Stimulated activated CD8-positive, alpha-beta memory T cell treated with anti-CD3 and anti-CD28 coated beads, Interleukin-12 subunit alpha, Interleukin-12 subunit beta, amount 100 ng/mL, for 1 hour (primary cell): ENCODE results near the gene MALT1.
"Not testable (repeated sequence)": the region's sequence is repeated elsewhere in the genome, so short reads cannot be mapped to it uniquely, and the experiment has no call there.

Source experiments
- DNase-seq: peaks from one replicate; pipeline ENCODE4 v3.0.0-alpha.2; 2020; ENCODE audit warnings: low read depth

The MALT1 gene

DNA sequence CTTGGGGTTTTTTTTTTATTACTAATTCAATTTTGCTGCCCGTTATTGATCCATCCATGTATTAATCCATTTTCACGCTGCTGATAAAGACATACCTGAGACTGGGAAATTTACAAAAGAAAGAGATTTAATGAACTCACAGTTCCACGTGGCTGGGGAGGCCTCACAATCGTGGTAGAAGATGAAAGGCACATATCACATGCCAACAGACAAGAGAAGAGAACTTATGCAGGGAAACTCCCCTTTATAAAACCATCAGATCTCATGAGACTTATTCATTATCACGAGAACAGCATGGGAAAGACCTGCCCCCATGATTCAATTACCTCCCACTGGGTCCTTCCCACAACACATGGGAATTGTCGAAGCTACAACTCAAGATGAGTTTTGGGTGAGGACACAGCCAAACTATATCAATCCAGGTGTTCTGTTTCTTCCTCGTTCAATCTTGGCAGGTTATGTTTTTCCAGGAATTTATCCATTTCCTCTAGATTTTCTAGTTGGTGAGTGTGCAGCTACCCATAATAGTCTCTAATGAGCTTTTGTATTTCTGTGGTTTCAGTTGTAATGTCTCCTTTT is 18.0 kb upstream of the MALT1 start:
- DNase-seq, result not testable (repeated sequence)

DNA sequence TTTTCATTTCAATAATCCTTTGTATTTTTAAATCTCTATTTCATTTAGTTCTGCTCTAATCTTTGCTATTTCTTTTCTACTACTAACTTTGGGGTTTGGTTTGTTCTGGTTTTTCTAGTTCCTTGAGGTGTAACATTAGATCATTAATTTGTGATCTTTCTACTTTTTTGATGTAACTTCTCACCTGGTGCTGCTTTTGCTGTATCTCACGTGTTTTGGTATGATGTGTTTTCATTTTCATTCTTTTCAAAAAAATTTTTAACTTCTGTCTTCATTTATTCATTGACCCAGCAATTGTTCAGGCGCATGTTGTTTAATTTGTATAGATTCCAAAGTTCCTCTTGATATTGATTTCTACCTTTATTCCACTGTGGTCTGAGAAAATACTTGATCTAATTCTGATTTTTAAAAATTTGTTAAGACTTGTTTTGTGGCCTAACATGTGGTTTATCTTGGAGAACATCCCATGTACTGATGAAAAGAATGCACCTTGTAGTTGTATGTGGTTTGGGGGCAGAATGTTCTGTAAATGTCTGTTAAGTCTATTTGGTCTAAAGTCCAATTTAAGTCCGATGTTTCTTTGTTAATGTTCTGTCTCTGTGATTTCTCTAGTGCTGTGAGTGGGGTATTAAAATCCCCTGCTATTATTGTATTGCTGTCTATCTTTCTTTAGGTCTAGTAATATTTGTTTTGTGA is 17.3 kb upstream of the MALT1 start:
- DNase-seq, result no peak

DNA sequence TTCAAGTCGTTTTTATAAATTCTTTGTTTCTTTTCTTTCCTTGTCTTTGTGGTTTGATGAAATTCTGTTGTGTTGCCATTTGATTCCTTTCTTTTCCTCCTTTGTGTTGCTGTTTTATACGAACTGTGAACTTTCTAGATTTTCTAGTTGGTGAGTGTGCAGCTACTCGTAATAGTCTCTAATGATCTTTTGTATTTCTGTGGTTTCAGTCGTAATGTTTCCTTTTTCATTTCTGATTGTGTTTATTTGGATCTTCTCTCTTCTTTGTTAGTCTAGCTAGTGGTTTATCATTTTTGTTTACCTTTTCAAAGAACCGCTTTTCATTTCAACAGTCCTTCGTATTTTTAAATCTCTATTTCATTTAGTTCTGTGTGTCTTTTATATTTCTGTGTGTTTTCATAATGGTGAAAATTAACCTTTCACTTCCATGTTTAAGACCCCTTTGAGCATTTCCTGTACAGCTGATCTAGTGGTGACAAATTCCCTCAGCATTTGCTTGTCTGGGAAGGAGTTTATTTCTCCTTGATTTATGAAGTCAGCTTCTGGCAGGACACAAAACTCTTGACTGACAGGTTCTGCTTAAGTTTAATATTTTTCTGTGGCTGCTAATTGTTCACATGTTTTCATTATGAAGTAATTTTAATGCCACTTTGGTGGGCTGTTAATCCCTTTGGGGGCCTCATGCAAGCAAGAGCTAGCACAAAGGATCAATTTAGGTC is 16.2 kb upstream of the MALT1 start:
- DNase-seq, result no peak

DNA sequence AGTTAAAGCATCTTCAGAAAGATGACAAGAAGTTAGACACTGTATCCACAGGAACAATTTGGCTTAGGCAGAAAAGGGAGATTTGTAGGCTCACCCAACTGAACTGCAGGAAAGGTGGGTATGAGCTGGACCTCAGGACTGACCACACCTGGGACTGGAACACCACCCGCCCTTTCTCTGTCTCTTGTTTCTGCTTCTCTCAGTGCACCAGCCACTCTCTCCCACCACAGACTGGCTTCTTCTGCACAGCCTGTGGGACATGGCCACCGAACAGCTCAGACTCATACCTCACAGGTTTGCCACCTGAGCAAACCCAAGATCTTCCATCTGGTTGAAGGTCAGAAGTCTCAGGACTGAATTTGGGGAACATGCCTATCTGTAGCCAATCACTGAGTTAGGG is 14.2 kb upstream of the MALT1 start:
- DNase-seq, result no peak

DNA sequence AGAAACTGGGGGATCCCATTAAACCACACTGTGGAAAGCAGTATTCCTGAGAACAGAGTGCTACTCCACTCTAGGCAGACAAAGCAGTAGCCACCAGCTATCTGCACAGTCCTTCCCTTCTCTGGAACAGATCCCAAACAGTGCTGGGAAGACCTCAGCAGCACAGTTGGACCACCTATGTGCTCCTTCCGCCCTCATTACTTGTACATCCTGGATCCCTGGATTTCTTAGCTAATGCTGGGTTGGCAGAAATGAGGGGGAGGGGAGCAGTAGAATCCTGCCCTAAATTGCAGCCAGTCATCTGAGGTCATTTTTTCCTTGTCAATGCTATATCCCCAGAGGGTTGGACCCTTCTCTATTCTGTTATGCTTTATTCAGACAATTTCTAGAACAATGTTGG is 13.8 kb upstream of the MALT1 start:
- DNase-seq, result no peak

DNA sequence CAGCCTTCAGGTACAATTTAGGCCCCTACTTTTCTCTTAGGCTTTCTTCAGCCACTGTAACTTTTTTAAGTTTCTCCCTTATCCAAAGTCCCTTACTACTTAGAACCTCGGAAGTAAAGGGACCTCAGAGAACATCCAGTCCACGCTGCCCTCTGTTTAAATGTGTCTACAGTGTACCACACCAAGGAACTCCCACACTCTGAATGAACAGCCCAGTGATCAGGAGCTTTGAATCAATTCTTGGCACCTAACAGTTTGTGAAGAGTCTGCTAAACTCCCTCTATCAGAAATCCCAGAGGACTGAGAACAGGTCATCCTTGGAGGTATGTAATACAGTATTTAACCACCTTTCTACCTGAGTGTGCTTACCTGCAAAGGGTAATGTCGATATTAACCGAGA is 11.6 kb upstream of the MALT1 start:
- DNase-seq, result no peak

DNA sequence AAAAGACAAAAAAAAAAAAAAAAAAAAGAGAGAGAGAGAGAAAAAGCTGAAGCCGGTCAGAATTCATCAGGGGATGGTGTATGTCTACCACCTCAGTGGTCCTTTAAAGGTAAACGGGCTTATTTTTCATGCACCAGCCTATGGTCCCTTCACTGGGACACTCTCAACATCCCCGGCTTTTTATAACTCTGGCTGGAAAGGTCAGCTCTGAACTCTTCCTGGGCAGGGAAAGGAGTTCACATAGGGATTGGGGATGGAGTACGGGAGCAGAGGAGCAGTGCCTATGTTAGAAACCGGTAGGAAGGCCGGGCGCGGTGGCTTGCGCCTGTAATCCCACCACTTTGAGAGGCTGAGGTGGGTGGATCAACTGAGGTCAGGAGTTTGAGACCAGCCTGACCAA is 10.3 kb upstream of the MALT1 start:
- DNase-seq, result no peak

DNA sequence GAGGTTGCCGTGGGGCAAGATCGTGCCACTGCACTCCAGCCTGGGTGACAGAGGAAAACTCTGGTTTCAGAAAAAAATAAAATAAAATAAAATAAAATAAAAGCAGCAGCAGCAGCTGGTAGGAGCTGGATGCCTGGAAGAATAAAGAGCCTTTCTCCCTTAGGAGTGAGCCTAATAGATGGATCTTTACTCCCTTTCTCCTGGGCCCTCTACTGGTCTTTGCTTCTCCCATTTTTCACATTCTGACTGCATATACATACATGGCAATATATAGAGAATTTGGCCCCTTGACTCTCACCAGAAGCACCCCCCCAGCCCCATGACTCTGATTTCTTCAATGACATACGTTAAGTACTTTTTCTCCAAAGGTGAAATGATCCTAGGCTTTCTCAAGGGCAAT is 9.8 kb upstream of the MALT1 start:
- DNase-seq, result no peak

DNA sequence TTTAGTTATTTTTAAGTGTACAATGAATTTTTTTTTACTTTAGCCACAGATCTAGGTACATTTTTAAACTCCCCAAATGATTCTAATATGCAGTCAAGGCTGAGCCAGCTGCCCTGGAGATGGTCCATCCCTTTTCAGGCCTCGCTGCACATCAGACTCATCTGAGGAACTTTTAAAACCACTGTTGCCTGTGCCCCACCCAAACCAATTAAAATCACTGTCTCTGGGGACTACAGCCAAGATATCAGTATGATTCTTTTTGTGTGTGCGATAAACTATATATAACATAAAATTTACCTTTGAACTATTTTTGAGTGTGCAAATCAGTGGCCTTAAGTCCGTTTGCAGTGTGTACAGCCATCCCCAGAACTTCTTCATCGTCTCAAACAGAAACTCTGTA is 9.1 kb upstream of the MALT1 start:
- no peak for DNase-seq

DNA sequence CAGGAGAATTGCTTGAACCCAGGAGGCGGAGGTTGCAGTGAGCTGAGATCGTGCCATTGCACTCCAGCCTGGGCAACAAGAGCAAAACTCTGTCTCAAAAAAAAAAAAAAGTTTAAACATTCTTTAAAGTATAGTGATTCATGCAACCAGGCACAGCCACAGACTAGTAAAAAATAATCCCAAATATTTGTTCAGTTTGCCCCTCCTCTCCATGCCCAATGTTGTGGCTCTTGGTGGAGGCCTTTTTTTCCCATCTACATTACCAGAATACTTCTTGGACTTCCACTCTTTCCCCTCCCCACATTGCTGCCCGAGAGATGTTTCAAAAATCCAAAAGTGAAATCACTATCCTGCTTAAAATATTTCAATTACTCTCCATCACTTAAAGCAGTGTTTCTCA is 5.1 kb upstream of the MALT1 start:
- DNase-seq, result no peak

DNA sequence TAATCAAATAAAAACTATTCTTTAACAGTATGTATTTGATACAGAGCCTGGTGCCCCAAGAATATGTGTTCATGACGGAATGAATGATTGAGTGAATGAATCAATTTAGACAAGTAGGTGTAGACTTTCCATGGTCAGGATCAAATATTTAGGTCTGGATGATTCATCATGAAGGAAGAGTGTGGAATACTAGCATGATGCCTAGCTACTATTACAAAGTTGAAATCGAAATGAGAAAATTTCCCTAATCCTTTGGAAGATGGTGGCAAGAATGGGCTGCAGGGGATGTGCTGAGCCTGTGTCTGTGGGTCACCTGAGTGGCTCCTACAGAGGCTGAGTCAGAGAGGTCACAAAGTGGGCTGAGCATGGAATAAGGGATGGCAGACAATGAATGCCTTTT is 3.1 kb upstream of the MALT1 start:
- DNase-seq, result no peak

DNA sequence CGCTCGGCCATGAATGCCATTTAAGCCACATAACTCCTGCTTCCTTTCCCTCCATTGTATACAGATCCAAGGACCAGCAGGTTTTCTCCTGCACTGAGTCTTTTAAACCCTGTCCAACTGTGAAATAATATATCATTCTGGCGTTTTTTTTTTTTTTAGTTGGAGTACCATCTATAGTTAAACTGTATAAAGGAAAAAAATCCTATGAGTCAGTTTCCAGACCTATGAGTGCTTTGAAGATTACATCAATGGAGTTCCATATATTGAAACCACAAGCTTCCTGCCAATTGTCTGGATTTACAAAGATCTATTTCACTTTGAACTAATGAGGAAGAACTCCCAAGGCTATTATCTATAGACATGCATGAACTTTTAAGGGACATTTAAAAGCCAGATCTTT is 2.4 kb upstream of the MALT1 start:
- DNase-seq, result no peak

DNA sequence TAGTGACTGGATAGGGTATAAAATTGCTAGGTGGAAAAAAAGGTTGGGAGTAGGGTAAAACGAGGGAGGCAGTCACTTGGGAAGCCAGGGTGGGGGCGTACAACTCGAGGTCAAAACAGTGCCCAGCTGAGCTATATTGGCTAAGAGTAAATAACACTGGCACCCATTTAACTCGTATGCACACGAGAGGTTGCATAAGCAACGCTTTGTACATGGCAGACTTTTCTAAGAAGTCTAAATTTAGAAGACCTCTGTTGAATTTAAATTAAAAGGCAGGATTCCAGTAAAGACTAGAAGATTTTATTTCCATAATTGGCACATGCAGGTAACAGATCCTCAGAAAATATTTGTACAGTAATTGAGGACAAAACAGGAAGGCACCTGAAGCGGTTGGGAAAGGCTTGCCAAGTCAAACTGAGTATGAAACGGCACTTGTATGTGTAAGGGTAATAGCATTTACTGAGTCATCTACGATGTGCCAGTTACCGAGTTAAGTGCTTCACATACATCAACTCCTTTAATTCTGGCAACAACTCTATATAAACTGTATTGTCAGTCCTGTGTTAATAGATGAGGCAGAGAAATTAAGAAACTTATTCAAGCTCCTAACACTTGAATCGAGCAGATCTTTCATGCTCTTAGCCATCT is 1.4 kb upstream of the MALT1 start:
- no peak for DNase-seq

DNA sequence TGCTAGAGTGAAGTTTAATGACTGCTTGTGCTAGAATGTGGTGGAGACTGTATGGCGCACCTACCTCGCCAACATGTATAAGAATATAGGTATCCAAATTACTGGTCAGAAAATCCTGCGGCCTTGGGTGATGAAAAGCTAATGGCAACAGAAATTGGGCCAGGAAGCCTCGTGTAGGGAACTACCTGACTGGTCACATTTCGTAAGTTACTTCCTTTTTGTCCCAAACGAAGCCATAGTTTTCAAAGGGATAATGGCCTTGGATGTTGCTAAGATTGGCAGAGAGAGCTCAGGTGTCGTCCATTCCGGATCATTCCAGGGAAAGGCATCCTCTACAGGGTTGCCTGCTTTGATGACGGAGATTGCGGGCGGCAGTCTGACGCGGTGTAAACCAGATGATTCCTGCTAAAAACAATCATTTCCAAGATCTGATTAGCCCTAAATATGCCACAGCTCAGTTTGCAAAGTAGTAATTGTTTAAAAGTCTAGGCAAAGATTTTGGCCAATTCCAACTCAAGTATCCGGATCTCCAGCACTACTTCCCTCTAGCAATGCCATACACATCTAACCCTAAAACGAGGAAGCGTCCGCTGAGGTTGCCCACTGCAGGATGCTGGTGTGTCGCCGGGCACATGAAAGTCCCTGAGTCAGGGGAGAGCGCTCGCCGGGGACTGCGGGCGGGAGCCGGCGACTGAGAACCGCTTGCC is 708 bp upstream of the MALT1 start:
- no peak for DNase-seq

DNA sequence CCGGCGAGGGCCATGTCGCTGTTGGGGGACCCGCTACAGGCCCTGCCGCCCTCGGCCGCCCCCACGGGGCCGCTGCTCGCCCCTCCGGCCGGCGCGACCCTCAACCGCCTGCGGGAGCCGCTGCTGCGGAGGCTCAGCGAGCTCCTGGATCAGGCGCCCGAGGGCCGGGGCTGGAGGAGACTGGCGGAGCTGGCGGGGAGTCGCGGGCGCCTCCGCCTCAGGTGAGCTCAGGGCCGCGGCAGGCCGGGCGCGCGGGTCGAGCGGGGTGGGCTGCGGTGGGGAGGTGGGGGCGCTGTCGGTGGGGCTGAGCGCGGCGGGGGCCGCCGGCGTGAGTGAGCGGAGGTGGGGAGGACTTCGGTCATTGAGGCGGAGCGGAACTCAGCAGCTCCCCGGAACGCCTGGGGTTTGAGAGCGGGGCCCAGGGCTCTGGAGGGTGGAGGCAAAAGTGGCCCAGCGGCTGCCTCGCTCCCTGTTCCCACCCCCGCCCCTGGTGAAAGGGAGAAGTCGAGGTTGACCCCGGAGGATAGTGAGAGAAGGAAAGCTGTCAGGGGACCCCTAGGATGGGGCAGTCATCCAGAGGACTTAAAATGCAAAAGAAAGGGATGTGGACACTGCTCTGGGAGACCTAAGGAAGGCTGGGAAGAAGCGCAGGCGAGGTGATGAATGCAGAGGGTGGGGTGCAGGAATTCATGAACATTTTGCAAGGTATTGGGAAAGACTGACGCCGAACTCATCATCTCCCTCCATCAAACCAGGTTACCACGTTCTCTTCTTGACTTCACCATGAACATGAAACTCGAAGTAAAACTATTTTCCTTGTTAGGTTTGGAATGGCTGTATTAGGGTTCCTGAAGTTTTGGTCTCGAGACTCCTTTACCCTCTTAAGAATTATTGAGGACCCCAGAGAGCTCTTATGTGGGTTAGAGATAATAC is 633 bp downstream of the MALT1 start:
- peak; percentile 28 for DNase-seq

DNA sequence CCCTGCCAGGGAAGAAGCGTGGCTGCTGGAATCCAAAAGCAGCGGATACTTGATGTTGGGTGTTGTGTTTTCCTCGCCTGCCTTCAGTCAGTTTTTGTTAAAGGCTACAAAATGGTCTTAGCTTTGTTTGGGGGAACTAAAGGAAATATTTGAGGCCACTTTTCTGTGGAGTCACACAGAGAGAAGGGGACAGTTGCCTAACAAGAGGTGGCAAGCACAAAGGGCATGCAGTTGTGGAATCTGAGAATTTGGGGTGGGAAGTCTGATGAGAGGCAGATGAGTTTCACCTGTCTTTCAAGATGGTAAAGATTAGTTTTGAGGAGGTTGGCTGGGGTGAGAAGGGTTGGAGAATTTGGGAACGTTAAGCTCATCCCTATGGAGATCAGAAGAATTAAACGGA is 2.9 kb downstream of the MALT1 start:
- no peak for DNase-seq

DNA sequence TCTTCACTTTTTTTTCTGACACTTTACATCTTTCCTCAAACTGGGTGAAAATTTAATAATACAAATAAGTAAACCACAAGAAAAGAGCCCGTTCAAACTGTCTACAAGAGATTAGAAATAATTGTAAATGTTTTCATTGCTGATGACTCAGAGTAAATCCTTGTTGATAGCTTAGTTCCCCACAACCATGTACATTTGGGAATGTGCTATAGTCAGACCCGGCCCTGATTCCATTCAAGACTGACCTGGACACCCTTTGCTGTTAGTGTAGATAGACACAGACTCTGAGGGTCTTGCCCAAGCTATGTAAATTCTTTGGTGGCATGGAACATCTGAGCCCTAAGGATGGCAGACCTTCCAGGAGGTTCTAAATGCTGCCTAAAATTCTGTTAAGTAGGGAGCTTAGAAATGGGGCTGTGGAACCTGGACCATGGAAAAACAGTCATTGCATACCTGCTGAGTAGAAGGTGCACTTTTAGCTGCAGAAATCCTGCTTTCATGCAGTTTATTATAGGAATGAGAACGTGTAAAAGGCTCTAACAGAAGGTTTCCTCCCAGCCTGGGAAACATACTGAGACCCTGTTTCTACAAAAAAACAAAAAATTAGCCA is 3.7 kb downstream of the MALT1 start:
- DNase-seq, result no peak

DNA sequence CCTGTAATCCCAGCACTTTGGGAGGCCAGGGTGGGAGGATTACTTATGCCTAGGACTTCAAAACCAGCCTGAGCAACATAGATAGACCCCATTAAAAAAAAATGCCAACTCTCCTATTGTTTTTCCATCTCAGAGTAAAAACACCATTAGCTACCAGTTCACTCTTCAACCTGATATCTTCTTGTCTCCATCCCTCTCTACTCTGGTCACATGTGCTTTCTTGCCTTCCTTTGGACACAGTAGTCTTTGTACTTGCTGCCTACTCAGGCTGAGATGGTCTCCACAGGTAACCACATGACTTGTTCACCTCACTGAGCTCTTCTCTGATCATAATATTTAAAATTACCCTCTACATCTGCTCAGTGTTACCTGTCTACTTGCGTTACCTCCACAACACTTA is 5.0 kb downstream of the MALT1 start:
- no peak for DNase-seq

DNA sequence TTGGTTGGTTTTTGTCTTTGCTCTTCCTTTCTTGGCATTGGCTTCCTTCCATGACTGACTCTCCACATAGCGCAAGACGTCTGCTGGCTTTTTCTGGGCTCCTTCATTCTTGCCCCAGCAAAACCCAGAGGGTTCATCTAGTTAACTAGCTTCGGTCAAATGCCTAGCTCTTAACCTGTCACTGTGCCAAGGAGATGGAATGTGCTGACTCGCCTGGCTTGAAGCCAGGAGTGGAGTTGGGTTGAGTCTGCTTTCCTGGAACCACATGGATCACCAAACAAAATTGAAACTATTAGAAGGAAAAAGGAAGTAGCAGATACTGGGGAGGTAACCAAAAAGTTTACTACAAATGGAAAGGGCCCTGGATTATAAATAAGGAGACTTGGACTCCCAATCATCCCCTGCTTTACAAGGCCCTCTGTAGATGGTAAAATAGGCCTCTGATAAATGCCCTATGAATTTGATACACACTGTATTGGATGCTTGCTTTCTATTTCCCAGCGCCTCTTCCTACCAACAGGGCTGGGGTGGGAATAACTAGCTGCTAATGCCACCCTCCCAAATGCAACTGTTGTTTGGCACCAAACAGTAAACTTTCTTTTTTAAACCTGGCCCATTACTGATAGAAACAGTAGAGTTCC is 11.3 kb downstream of the MALT1 start:
- no peak for DNase-seq

DNA sequence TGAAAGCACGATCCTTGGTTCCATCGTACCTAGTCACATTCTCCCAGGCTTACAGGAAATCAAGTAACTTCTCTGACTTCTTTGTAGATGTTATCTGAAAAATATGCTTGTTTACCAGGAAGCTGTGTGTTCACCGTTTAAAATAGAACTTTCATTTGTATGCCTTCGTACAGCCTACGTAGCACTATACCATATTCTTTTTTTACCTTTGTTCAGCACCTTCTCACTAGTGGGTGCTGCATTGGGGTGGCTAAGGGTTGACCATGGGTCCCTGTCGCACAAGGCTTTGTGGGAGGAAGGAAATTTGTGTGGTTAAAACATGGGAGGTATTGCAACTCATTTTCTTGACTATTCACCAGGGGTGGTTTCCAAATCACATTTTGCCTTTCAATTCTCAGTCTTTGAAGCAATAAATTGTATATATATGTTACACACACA is 16.6 kb downstream of the MALT1 start:
- DNase-seq, result peak; percentile 21
